HG03097 (cell line): ENCODE data around the gene SLC16A8.

Source experiments
- ATAC-seq: cut with Tn5 transposase; IDR thresholded peaks from one replicate; pipeline ENCODE4 v1.9.1; 2021; ENCODE audit not compliant: unreplicated experiment, low FRiP score

SLC16A8 gene

DNA sequence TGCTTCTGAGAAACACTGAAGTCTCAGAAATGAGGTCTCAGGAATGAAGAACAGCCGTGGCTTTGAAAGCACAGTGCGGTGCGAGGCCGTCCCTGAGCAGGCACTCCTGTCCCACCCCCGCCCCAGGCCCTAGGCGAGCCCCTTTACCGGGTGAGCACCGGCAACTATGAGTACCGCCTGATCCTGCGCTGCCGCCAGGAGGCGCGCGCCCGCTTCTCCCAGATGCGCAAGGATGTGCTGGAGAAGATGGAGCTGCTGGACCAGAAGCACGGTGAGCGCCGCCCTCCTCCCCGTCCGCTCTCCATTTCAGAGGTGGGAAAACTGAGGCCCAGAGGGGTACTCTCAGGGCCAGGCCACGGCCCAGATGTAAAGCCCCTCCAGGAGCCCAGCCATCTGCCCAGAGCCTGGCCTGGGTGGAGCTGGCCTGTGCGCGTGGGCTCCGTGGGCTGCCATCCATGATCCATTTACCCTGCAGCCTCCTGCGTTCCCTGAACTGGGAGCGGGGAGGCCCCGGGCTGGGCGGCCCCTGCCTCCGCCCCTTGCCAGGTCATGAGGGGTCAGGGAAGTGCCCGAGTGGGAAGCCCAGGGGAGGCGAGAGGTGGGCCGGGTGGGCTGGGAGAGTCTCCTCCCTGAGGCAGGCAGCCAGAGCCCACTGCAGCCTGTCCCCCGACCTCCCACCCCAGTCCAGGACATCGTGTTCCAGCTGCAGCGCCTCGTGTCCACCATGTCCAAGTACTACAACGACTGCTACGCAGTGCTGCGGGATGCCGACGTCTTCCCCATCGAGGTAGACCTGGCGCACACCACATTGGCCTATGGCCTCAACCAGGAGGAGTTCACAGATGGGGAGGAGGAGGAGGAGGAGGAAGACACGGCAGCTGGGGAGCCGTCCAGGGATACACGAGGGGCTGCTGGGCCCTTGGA lies 9.5 kb downstream of the SLC16A8 start:
- no peak for ATAC-seq

DNA sequence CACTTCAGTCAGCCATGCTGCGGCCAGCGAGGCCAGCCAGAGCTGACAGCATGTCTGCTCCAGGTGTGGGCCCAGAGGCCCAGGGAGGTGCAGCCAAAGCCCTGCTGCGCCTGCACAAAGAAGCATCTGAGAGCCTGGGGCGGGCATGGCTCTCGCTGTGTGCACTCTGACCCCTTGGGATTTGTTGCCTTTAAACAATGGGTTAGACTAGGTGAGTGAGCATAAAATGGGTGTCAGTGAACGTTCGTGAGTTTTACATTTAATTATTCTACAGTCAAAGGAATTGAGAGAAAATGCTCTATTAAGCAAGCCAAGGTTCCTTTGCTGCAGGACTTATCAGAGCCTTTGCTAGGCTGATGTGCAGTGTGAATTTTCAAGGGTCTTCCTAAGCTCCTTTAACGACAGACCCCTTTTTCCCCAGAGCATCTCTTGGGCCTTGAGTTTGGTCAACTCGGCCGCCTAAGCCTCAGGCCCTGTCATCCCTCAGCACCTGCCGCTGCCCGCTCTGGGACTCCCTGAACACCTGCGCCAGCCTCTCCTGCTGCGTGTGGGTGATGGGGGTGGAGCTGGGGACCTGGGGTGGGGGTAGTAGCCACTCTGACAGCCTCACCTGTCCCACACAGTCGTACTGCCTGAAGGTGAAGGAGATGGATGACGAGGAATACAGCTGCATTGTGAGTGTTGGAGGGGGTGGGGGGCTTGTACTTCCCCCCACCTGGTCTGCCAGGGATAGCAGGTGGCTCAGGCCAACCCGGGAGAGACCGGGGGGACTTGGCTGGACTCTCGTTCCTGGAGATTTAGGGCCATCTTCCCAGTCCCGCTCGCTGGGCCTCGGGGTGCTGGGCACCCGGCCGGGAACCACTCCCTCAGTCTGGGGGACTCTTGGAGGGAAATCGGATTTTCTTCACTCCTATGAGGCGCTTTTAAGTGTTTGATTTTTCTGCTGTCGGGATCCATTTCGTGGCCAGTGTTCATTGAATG lies 10.5 kb downstream of the SLC16A8 start:
- no peak for ATAC-seq

DNA sequence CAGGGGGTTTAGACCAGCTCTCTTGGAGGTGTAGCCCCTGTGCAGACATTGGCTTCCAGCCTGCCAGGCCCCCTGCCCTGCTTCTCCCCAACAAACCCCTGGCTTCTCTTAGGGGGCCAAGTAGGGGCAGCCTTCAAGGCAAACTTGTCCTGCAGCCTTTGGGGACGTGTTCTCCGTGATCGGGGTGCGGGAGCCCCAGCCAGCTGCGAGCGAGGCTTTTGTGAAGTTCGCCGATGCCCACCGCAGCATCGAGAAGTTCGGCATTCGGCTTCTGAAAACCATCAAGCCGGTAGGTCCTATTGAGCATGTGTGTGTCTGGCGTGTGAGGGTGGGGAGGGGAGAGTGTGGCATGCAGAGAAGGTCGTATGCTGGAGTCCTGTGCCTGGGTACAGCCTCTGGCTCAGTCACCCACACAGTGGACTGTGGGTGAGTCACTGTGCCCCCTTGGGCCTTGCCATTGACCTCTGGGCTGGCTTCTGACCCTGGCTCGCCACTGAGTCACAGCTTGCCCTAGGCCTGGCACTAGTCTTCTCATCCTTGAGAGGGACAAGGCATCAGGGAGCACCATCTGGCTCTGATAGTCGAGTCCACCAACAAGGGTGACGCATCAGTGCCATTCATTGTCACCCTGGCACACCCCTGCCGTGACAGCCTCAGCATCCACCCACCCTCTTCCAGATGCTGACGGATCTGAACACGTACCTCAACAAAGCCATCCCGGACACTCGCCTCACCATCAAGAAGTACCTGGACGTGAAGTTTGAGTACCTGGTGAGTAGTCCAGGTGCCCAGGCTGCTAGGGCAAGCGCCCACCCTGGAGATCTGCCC lies 11.4 kb downstream of the SLC16A8 start:
- no peak for ATAC-seq

DNA sequence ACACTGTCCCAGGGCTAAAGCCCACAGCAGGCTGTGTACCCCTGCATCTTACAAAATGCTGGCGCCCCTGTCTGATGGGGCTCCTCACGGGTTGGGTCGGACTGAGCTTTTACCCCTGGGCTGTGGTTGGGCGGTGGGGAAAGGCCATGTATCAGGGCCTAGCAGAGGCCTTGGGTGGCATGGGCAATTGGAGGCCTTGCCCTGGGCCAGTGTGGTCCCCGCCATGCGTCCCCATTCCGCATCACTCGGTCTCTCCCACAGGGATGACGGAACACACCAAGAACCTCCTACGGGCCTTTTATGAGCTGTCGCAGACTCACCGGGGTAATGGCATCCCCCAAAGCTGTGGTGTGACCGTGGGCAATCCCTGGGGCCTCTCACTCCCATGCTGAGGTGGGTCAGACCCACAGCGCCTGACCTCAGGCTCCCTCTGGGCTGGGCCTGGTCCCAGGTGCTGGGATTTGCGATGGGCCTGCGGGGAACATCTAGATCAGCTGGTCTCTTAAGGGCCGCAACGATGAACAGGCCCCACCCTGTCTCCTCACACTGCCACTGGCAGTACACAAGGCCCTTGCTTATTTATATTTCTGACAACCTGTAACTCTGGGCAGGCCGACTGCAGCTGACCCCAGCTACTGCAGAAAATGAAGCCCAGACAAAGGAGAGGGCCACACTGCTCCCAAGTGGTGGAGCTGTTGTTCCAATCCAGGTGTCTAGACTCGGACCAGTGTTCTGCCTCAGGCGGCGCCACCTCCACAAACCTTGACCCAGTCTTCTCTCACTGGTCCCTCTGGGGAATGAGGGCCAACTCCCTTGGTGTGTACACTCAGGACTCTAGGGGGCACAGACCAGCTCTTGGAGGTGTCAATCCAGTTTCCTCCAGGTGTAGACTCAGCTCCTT lies 12.3 kb downstream of the SLC16A8 start:
- ATAC-seq, result no peak

DNA sequence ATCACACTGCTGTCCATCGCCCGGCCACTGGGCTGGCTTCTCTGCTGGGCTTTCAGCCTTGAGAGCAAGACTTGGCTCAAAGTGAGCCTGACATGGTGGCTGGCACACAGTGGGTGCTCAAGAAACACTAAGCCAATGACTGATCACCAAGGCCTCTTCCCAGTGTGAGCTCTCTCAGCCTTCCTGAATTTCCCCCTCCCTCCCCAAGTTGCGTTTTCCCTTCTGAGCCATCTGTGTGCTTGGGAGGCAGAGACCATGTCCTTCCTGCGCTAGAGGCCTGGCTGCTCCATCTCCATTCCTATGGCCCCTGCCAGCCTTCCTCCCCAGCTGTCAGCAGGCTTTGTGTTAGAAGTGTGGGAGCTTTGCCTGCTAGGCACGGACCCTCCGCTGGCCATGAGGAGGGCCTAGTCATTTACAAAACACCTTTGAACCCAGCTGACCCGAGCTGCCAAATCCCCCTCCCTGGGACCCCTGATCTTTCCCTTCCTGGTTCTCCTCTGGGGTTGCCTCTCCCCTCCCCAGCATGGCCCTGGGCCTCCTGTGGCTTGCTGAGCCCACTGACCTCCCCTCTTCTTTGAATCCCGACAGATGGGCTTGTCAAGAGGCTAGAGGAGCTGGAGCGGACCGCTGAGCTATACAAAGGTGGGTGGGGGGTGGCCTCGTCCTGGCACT lies 13.6 kb downstream of the SLC16A8 start:
- no peak for ATAC-seq

DNA sequence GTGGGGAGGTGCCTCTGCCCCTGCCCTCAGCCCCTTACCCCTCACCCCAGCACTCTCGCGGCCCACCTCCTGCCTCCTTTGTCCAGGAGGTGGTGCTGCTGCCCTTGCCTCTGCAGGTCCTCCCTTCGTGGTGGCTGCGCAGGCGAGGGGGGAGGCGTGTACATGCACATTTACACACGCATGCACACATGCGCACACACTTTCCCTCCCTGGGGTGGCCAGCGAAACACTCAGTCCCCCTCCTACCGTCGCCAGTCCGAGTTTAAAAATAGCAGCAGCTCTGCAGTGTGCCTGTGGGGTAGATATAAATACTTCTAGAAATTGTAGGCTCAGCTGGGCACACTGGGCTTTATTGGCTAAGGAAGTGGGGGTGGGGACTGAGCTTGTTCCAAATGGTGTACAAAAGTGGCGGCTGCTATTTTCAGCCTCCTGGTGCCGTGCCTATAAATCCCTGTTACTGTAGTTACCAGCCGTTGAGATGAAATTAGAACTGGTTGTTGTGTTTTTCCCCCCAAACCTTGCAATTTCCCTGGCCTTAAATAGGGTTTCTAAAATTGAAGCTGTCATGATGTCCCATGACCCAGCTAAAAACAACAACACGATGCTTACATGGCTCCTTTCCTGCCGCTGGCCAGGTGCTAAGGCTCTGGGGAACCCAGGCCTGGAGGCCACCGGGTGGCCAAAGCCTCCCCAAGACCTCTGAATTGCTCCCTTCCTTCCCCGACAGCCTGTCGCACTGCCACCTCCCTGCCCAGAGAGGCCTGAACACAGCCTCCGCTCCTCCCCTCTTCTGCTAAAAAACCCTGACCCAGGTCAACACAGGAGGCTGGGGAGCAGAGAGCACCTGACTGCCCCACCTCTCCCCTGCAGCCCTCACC lies 14.4 kb downstream of the SLC16A8 start:
- ATAC-seq, result no peak

DNA sequence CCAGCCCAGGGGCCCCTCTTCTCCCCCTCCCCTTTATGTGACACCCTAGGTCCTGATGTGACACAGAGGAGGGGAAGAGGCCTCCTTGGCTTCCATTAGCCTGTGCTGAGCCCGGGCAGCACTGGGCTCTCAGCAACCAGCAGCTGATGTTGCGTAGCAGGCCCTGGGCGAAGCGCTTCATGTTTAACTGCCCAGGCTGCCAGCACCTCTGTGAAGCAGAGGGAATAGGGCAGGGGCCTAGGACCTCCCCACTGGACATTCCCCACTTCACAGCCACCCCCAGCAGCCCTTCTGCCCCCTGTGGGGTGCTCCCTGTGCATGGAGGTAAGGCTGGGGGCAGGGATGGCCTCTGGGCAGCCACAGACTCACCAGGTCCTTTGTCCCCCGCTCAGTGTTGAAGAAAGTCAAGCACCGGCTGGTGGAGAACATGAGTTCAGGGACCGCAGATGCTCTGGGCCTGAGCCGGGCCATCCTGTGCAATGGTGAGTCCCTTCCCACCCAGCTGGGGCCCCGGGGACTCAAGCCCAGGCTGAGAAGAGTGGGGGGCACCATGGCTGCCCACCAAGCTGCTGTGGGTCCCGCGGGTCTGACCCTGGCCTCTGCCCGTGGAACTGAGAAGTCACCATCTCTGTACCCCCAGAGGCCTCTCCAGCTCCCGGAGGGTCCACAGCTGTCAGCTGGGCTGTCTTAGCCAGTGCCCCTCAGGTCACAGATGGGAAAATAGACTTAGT lies 15.2 kb downstream of the SLC16A8 start:
- ATAC-seq, result no peak

DNA sequence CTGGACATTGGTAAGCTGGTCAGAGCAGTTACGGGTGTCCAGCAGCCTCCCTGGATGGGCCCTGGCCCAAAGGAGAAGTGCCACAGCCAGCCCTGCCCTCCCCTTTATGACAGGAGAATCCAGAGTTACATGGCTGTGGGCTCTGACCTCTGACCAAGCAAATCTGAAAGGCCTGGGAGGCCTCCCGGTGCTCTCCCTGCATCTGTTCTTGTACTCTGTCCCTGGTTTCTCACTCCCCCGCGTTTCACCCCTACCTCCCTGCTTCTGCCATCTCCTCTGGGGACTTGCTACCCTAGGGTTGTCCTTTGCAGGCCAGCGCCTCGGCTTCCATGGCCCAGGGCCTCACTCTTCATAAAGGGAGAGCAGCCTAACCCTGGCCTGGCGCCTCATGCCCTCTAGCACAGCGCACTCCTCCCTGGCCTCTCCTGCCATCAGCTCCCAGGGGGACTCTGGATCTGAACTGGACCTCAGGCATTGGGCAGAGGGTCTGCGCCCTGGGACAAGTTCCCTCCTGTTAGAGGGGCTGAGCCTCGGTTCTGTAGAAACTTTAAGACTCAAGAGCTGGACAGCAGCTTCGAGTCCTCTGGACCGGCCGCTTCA lies 16.1 kb downstream of the SLC16A8 start:
- ATAC-seq, result no peak

DNA sequence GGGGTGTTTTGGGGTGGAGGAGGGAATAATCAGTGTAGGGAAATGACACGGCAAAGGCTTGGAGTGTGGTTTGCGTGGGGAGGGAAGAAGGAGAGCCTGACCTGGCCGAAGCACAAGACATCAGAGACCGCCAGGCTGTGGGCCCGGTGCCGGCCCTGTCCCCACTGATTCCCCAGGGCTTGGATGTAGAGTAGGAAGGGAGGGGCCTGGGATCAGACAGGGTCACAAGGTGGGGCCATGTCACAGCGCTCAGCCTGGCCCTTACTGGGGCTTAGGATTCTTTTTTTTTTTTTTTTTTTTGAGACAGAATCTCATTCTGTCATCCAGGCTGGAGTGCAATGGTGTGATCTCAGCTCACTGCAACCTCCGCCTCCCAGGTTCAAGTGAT lies 17.0 kb downstream of the SLC16A8 start:
- ATAC-seq, result no peak

DNA sequence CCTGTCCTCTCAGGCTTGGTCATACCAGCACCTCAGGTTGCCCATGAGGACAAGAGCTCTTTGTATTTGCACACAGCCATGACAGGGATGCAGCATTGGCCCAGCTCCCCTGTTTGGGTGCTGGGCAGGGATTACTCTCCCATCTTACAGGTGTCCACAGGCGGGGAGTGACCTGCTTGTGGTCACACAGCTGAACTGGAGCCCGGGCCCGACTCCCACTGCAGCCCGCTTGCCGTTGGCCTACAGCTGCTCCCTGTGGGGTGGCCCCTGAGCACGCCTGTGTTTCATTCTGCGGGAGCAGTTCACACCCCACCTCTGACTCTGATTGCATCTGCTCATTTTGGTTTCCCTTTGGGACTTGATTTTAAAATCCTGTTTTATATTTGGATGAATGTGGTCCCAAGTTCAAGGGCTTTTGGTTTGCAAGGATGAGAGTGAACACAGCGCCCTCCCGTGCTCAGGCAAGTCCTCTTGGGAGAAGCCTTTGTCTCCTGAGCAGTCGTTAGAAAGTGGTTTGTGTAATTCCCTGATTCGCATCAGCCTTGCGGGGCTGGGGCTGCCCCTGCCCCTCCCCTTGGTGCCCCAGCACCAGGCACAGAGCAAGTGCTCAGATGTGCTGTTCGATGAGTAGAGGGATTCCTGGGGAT lies 17.5 kb downstream of the SLC16A8 start:
- no peak for ATAC-seq

DNA sequence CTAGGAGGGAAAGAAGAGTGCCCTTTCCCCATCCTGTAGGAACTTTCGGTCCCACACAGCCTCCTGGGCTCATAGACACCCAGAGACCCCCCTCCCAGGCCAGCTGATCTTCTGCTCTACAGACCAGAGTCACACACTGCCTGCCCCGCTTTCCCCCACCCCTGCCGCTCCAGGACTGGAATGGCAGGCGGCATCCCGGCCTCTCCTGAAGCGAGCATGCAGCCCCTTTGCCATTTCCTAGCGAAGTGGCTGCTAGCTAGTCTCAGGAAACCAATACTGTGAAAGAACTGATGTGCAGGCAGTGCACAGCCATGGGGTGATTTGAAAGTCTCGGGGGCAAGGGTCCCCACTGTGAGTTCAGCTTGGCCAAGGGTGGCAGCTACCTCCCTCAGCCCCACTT lies 18.4 kb downstream of the SLC16A8 start:
- no peak for ATAC-seq

DNA sequence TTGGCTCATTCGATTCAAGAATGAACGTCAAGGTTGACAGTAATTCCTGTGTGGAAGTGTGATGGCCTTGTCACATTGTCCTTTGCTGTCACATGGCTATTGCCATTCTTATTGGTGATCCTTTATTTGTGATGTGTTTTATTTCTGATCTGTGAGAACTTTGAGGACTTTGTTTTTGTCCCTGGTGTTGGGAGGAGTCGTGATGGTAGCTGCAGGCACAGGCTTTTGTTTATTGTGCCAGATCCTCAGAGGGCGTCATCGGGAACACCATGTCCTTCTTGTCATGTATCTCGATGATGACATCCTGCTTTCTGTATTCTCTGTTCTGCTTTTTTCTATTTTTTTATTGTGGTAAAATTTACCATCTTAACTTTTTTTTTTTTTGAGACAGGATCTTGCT lies 21.2 kb downstream of the SLC16A8 start:
- ATAC-seq, result no peak

DNA sequence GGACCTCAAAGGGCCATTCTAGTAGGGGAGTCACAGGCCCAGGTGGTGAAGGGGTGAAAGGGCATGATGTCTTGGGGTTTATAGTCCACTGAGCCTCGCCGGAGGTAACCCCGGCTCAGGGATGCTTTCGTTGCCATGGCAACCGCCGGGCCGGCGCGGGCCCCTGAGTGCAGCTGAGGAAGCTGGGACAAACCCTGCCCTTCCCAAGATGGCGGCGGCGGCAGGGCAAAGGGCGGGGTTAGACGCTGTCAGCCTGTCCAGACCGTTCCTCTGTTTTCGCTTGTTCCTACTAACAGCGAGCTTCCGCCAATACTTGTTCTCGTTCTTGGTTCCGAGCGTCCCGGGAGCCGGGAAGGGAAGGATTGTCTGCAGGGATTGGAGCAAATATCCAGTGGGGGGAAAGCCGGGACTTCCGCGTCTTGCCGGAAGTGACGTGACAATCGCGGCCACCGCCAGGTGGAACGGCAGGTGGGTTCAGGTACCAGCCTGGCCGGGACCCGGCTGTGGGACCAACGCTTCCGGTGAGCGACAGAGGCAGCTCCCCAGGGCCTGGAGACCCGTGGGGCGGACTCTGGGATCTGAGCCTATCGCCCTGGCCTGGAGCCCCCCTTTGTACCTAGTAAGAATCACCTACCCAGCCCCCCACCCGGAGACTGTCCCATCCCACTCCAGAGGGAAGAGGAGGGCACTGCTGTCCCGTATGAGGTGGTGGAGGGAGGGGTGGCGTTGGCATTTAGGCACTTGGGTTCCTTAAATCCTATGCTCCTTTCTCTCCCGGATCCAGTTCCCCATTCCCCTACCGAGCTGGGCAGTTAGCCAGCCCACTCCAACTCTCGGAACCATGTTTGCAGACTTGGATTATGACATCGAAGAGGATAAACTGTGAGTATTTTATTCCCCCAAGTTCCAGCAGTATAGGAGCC lies 26.8 kb downstream of the SLC16A8 start, which contains the start of gene PICK1:
PICK1 (plus strand) TSS at position 436 of the 923 bp plus-strand sequence; CDS start at position 842, 406 bp downstream.
- no peak for ATAC-seq

DNA sequence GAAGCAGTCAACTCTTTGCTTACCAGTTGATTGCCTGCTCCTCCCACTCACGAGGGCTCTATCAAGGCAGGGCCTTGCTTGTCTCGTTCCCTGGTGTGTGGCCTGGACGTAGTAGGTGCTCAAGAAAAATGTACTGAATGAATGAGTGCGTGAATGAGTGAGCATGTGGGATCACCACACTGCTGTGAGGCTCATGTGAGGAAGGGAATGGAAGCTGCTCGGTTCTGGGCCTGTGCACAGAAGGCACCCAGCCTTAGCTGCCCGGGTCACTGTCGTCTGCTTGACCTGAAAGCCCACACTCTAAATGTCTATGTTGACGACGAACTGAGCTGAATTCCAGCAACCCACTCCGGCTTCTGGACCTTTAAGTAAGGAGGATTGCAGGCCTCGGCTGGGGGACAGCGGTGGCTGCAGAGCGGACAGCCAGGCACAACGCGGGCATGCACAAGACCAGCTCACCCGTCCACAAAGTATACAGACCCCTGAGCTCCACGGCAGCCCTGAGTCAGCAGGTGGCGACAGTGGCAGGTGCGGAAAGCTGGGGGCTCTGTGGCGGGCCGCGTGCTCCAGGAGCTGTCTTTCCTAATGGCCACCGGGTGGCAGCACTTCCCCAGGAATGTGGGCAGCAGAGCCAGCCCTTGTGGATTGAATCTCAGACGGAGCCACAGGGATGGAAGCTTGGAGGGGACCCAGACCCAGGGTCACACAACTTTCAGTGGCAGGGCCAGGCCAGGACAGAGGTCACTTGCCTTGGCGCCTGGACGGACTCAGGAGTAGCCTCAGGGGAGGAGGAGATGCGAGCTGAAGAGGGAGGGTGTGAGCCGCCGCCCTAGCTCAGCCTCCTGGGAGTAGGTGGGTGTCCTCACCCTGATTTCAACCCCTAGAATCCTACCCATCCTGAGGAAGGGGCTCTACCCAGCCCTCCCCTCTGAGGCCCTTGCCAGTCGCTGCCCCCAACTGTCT lies 31.8 kb downstream of the SLC16A8 start:
- no peak for ATAC-seq
